SK-N-MC (cell line): ENCODE measurements around the gene LRRC8A.

Experiments
- DNase-seq: peaks from one replicate; pipeline ENCODE4 v3.0.0-alpha.2; 2011; ENCODE audit warnings: low read depth, low spot score
- H3K27ac ChIP-seq: fragments of 200-600 bp; sonication (generic); 2 replicates; pipeline ENCODE4 v1.5.1; 2016; ENCODE audit warnings: mixed run types
- H3K36me3 ChIP-seq: fragments of 200-600 bp; sonication (generic); 2 replicates; pipeline ENCODE4 v1.6.1; 2017; ENCODE audit warnings: antibody characterized with exemption, low read length, mixed read lengths; ENCODE audit not compliant: insufficient read depth
- H3K4me3 ChIP-seq: fragments of 200-600 bp; sonication (generic); 2 replicates; pipeline ENCODE4 v1.5.1; 2016
- H3K9ac ChIP-seq: fragments of 200-600 bp; sonication (generic); 2 replicates; pipeline ENCODE4 v1.8.0; 2017; ENCODE audit warnings: mixed run types, mixed read lengths; ENCODE audit not compliant: insufficient read length
- H3K9me3 ChIP-seq: fragments of 200-600 bp; sonication (generic); 2 replicates; pipeline ENCODE4 v1.6.1; 2017; ENCODE audit warnings: low read depth, mild to moderate bottlenecking, antibody characterized with exemption, low read length, moderate library complexity, mixed read lengths
- EZH2 ChIP-seq: fragments of 200-600 bp; sonication (generic); IDR thresholded peaks from one replicate; pipeline ENCODE4 v1.6.1; 2017; ENCODE audit warnings: antibody characterized with exemption
- FOXP2 ChIP-seq: optimal IDR thresholded peaks from 2 replicates; pipeline ENCODE3; 2011; ENCODE audit warnings: mild to moderate bottlenecking, moderate library complexity; ENCODE audit not compliant: insufficient read depth; ENCODE audit errors: extremely low read length, control extremely low read depth
- POLR2AphosphoS5 ChIP-seq: IDR thresholded peaks from 2 replicates; pipeline ENCODE4 v1.6.1; 2012; ENCODE audit warnings: mild to moderate bottlenecking, low read depth, low read length, borderline replicate concordance

LRRC8A gene

DNA sequence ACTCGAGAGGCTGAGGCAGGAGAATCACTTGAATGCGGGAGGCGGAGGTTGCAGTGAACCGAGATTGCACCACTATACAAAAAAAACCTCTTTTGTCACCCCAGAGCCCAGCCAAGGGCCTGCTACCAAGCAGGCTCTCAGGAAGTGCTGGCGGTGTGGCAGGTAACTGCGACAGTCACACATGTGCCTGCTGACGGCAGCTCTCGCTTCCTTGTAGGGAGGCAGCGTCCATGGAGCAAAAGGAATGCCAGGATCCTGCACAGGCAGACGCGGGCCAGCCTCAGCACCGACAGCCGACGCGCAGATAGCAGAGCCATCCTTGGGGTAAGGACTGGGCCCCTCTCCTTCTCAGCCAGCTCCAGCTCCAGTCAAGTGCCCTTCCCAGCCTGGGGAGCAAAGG, 3.9 kb downstream of the LRRC8A start:
- Histone ChIP-seq H3K9ac (no peak overlapping the region), H3K27ac (no peak overlapping the region), H3K9me3 (no peaks in the 10 kb centered on the region), H3K36me3 (peaks cover 19% of the 10 kb centered on the region; the same call in 1 of the 2 replicates), H3K4me3 (no peak overlapping the region)
- no peak for DNase-seq
- TF ChIP-seq FOXP2 (no peak), EZH2 (no peak), POLR2AphosphoS5 (no peak)

DNA sequence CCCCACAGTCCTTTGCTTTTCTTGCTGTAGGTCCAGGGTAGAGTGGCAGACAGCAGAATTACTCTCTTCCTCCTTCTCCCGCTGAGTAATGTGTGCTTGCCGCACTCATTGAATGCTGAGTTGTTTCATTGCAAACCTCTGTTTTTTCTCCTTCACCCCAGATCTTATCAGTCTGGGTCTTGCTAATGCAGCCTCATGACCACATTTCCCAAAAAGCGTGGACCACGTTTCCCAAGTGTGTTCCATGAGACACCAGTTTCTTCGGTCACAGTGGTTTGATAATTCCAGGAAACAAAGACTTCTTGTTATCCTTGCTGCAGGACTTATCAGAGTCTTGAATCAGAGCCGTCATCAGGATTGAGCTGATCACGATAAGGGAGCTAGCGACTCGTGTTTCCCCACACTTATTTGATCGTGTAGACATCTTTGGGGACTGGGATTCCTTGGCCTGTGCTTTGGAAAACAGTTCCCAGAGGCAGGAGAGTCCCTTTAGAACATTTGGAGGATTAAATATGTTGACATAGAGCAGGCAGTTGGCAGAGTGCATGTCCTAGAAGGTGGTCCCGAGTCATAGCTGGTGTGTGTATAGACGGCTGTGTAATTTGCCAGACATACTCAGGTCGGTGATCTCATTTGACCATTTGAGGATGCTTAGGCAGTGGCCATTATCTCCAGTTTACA, 4.4 kb downstream of the LRRC8A start:
- Histone ChIP-seq H3K9me3 (no peaks in the 10 kb centered on the region), H3K4me3 (no peak overlapping the region), H3K9ac (no peak overlapping the region), H3K36me3 (peaks cover 19% of the 10 kb centered on the region; the same call in 1 of the 2 replicates), H3K27ac (no peak overlapping the region)
- DNase-seq = no peak
- TF ChIP-seq POLR2AphosphoS5 (no peak), FOXP2 (no peak), EZH2 (no peak)

DNA sequence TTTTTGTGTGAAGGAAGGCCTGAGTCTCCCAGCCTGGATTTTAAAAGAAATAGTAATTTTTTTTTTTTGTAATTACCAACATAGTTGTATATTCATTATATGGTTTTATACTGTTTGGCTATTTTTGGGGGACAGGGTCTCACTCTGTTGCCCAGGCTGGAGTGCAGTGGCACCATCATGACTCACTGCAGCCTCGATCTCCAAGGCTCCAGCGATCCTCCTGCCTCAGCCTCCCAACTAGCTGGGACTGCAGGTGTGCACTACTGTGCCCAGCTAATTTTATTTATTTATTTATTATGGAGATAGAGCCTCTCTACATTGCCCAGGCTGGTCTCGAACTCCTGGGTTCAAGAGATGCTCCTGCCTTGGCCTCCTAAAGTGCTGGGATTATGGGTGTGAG, 5.1 kb downstream of the LRRC8A start:
- peaks cover 21% of the 10 kb centered on the region; the same call in 1 of the 2 replicates for H3K36me3 ChIP-seq
- no peak overlapping the region for H3K4me3 ChIP-seq
- no peak overlapping the region for H3K27ac ChIP-seq
- no peak for TF ChIP-seq EZH2
- DNase-seq = no peak
- no peak overlapping the region for H3K9ac ChIP-seq
- no peaks in the 10 kb centered on the region for H3K9me3 ChIP-seq

DNA sequence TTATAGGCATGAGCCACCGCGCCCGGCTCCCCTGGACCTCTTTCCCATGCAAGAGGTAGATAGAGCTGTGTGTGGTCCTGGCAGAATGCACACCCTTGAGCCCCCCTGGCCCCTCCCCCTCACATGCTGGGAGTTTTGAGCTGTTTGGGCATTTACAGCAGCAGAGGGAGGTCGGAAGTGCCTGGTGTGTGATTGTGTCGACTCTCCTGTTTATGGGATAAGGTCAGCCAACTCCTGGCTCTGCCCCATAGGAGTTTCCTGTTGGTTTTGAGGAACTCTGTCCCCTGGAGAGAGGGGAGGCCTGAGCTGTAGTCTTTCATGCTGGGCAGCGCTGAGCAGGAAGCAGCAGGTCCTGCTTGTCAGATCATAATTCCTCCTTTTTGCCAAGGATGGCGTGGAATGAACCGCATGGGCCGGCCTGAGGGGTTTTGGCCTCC, 6.0 kb downstream of the LRRC8A start:
- Histone ChIP-seq H3K36me3 (peaks cover 22% of the 10 kb centered on the region; the same call in 1 of the 2 replicates), H3K9ac (no peak overlapping the region), H3K4me3 (no peak overlapping the region)

DNA sequence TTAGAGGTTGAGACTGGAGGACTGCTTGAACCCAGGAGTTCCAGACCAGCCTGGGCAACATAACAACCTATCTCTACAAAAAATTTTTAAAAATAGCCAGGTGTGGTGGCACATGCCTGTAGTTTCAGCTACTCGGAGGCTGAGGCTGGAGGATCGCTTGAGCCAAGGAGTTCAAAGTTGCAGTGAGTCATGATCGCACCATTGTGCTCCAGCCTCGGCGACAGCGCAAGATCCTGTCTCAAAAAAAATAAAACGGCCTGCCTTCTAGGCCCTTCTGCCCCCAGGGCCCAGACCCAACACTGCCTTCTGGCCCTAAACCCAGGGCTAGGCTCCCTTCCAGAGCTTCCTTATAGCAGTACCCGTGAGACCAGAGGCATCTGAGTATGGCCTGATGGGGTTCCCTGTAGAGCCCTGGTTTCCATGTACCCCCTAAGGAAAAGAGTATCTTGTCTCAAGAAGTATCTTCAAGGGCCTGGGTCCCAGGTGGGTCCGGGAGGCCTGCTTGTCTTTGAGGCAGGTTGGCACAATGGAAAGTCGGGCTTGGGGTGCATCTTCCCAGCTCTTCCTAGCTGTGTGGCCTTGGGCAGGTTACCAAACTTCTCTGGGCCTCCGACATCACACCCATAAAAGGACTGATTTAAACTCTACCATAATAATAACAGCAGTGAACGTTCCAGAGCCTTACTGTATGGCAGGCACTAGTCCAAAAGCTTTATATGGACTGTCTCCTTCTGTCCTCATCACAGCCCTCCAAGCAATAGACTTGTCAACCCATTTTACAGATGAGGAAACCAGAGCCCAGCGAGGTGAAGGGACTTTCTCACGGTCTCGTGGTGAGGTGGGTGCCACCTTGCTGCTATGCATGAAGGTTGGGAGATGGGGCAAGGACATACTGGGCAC, 9.6 kb downstream of the LRRC8A start:
- H3K36me3 ChIP-seq = peaks cover 21% of the 10 kb centered on the region; the same call in 1 of the 2 replicates
- no peak overlapping the region for H3K27ac ChIP-seq
- DNase-seq = no peak
- H3K9ac ChIP-seq = no peak overlapping the region
- no peaks in the 10 kb centered on the region for H3K9me3 ChIP-seq
- TF ChIP-seq POLR2AphosphoS5 = no peak
- TF ChIP-seq FOXP2 = no peak
- TF ChIP-seq EZH2 = no peak
- H3K4me3 ChIP-seq = no peak overlapping the region

More for the DNA sequence above, 6.0 kb downstream of the LRRC8A start:
- DNase-seq = no peak
- no peak overlapping the region for H3K27ac ChIP-seq
- H3K9me3 ChIP-seq = no peaks in the 10 kb centered on the region
- TF ChIP-seq FOXP2 (no peak), POLR2AphosphoS5 (no peak), EZH2 (no peak)

DNA sequence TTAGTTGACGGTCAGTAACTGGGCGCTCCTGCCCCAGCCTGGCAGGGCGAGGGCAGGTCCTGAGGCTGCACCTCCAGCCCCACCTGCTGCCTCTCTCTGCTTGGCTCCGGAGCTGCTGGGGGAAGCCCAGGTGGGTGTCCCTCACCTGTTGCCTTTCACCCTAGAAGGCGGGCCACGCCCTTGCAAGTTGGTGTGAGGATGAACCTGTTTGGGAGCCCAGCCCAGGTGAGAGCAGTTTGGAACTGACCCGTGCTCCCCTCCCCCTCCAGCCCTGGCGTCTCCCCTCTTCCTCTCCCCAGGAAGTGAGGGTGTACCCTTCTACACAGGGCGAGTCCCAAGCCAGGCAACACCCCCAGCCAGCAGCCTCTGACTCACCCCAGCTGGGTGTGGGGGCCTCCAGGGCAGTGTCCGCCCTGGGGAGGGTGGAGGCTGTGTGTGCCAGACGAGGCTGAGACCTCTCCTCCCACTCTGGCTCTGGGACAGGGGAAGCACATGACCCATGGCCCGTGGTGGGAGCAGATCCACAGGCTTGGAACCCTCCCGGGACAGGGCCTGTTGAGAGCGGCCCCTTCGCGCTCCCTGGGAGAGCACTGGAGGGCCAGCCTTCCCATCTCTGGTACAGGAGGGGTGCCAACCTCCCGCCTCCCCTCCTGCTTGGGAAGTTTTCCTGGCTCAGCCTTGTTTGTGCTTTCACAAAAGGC, 10.4 kb downstream of the LRRC8A start:
- no peak for TF ChIP-seq POLR2AphosphoS5
- TF ChIP-seq EZH2 = no peak
- no peak for TF ChIP-seq FOXP2
- no peak overlapping the region for H3K9ac ChIP-seq
- no peaks in the 10 kb centered on the region for H3K9me3 ChIP-seq
- peaks cover 18% of the 10 kb centered on the region; the same call in 1 of the 2 replicates for H3K36me3 ChIP-seq
- no peak overlapping the region for H3K4me3 ChIP-seq
- no peak overlapping the region for H3K27ac ChIP-seq
- no peak for DNase-seq

DNA sequence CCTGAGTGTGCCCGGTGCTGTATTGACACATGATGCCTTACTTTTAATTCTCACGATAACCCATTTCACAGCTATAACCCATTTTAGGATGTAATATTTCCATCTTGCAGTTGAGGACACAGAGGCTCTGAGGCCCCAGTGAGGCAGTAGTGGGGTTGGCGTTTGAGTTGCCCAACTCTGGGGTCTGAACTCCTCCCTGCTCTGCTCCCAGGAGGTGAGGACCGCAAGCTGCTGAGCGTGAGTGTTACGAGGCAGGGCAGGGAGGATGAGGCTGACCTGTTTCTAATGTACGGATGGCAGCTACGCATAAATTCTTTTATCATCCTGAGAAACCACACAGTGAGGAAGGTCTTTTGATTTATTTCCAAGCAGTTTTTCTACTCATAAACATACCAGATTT, 11.4 kb downstream of the LRRC8A start:
- no peak overlapping the region for H3K4me3 ChIP-seq
- H3K36me3 ChIP-seq = peaks cover 19% of the 10 kb centered on the region; the same call in 1 of the 2 replicates
- no peak overlapping the region for H3K27ac ChIP-seq
- no peak for TF ChIP-seq POLR2AphosphoS5
- TF ChIP-seq EZH2 = no peak
- no peak for TF ChIP-seq FOXP2
- no peak for DNase-seq
- H3K9me3 ChIP-seq = no peaks in the 10 kb centered on the region
- no peak overlapping the region for H3K9ac ChIP-seq

DNA sequence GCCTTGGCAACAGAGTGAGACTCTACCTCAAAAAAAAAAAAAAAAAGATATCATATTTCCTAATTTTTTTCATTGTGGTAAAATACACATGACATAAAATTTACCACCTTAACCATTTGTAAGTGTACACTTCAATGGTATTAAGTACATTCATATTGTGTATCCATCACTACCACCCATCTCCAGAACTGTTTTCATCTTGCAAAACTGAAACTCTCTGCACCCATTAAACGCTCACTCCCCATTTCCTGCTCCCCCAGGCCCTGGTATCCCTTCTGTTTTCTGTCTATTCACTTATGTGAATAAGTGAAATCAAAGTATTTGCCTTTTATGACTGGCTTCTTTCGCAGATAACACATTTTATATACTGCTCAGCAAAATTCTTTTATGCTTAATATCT, 12.8 kb downstream of the LRRC8A start:
- no peak for TF ChIP-seq FOXP2
- TF ChIP-seq EZH2 = no peak
- TF ChIP-seq POLR2AphosphoS5 = no peak
- Histone ChIP-seq H3K4me3 (no peak overlapping the region), H3K36me3 (peaks cover 15% of the 10 kb centered on the region; the same call in 1 of the 2 replicates), H3K27ac (no peak overlapping the region), H3K9me3 (no peaks in the 10 kb centered on the region), H3K9ac (no peak overlapping the region)
- no peak for DNase-seq
